SH-SY5Y (cell line): ENCODE results near the gene CTDP1.

Source experiments
- GATA2 ChIP-seq: IDR thresholded peaks from 2 replicates; pipeline ENCODE4 v1.6.1; 2011; ENCODE audit warnings: mild to moderate bottlenecking, low read depth, low read length
- GATA3 ChIP-seq: IDR thresholded peaks from 2 replicates; pipeline ENCODE4 v1.6.1; 2011; ENCODE audit warnings: low read depth, mild to moderate bottlenecking, low read length, moderate library complexity

The CTDP1 gene

GRCh38 chr18:79718126-79718525 lies 38.5 kb downstream of the CTDP1 start:
- no peak for TF ChIP-seq GATA2
- no peak for TF ChIP-seq GATA3

- TF ChIP-seq GATA3 (no peak), GATA2 (no peak)
Measured at GRCh38 chr18:79718878-79719477, 39.4 kb downstream of the CTDP1 start.

GRCh38 chr18:79720359-79720733 lies 40.7 kb downstream of the CTDP1 start:
- TF ChIP-seq GATA3 (no peak), GATA2 (no peak)

- TF ChIP-seq GATA3 = no peak
- TF ChIP-seq GATA2 = no peak
Measured at GRCh38 chr18:79723036-79723435, 43.4 kb downstream of the CTDP1 start.

- TF ChIP-seq GATA2 = no peak
- TF ChIP-seq GATA3 = no peak
Measured at GRCh38 chr18:79723628-79724027, 44.0 kb downstream of the CTDP1 start.

DNA sequence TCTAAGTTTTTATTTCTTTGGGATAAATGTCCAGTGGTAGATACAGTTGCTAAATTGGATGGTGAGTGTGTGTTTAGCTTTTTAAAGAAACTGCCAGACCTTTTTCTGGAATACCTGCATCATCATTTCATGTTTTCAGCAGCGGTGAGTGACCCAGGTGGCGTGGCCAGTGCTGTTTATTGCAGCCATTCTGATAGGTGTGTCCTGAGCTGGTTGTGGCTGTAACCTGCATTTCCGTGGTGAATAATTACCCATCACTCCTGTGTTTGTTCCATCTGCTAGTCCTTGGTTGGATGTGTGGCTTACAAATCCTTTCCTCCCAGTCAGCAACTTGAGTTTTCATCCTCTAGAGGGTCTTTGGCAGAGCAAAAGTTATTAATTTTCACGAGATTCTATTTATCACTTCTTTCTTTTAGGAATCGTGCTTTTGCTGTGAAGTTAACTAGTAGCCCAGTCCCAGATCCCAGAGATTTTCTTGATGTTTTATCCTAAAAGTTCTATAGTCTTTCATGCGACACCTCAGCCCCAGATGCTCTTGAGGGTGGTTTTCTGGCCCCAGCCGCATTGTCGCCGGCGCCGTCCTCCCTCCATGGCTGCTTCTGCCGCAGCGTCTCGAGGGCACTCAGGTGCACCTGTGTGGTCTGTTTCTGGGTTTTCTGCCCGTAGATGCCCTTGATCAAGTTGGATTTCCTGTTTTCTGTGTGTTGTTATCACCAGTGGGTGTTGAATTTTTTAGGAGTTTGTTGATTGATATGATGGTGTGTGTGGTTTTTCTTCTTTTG lies 44.9 kb downstream of the CTDP1 start:
- no peak for TF ChIP-seq GATA2

DNA sequence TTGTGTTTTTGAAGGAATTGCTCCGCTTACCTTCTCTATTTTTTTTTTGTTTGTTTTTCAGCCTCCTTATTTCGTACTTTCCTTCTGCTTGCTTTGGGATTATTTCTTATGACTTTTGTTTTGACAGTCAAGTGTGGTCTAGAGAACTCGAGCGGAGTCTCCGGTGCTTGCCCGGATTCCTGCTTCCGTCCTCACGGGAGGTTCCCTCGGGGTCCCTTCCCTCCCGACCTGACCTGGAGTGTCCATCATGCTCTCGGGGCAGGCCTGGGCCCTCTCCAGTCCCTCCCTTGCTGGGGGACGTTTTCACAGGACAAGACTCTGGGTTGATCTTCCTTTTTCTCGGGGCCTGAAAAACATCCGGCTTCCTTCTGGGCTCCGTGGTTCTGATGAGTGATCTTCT lies 45.9 kb downstream of the CTDP1 start:
- TF ChIP-seq GATA3 (no peak), GATA2 (no peak)

DNA sequence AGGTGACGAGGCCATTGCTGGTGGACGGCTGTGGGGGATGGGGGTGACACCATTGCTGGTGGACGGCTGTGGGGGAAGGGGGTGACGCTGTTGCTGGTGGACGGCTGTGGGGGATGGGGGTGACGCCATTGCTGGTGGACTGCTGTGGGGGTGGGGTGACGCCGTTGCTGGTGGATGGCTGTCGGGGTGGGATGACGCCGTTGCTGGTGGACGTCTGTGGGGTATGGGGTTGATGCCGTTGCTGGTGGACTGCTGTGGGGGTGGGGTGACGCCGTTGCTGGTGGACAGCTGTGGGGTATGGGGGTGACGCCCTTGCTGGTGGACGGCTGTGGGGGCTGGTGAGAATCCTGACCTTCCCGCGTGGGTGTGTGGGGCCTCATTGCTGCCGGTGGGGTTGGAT lies 47.1 kb downstream of the CTDP1 start:
- TF ChIP-seq GATA3 (no peak), GATA2 (no peak)

- TF ChIP-seq GATA2 = no peak
- TF ChIP-seq GATA3 = no peak
Measured at GRCh38 chr18:79727211-79727610, 47.6 kb downstream of the CTDP1 start.

DNA sequence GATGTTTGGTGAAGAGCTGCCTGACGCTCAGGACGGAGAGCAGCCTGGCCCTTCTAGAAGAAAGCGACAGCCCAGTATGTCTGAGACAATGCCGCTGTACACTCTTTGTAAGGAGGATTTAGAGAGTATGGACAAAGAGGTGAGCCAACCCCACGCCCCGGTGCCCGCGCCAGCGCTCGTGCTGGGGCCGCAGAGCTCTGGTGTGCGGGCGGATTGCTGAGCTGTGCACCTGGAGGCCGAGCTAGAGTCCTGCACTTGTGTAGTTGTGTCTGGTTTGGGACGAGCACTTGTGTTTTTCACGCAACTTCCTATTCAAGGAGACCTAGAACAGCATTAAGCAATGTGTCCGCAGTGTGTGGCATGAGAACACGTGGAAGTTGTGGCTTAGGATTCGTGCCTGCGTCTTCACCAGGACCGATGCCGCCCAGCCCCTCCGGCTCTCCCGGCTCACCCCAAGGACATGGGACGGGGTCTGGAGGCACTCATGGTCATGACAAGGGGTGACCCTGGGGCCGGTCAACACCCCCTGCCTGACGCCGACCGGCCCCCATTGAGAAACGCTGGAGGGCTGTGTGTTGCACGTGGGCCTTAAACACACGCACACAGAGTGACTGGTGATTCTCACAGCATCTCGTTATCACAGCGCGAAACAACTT lies 49.5 kb downstream of the CTDP1 start:
- TF ChIP-seq GATA3 (no peak), GATA2 (no peak)

DNA sequence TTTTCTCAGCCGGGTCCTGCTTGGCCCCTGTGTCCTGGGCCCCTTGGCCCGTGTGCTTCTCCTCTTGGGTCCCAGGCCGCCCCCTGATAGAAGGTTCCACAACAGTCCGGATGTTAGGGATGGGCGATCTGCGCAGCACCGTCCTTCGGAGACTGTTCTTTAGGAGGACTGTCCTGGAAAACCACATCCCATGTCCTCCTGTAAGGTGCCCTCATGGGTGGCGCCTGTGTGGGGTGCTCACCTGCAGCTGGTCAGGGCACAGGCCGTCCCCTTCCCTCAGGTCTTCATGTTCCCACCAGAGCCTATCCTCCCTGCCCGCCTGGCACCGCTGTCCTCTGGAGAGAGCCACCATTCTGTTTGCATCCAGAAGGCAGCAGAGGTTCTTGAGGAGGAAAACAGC lies 50.0 kb downstream of the CTDP1 start:
- no peak for TF ChIP-seq GATA3
- TF ChIP-seq GATA2 = no peak

GRCh38 chr18:79730804-79731203 lies 51.2 kb downstream of the CTDP1 start:
- TF ChIP-seq GATA2 (no peak), GATA3 (no peak)

- TF ChIP-seq GATA3 (no peak), GATA2 (no peak)
Measured at GRCh38 chr18:79732721-79733025, 53.1 kb downstream of the CTDP1 start.

DNA sequence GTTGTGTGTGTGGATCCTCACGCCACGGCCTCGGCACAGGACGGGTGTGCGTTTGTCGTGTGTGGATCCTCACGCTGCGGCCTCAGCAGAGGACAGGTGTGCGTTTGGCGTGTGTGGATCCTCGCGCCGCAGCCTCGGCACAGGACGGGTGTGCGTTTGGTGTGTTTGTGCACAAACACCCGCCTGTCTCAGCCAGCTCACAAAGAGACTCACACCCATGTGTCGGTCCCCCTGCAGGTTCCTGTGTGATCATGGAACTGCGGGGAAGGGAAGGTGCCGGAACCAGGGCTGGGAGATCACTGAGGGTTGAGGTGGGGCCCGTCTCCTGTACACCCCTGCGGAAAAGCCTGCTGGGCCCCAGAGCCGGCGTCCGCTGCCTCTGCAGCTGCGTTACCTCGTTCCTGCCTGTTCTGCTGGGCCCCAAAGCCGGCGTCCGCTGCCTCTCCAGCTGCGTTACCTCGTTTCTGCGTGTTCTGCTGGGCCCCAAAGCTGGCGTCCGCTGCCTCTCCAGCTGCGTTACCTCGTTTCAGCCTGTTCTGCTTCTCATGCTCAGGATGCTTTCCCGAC lies 53.6 kb downstream of the CTDP1 start:
- TF ChIP-seq GATA3 (no peak), GATA2 (no peak)
